NCI-H2029 (cell line): Measurements from ENCODE around the gene SPAG5.

ENCODE experiments used
- DNase-seq: peaks from one replicate; lab custom pipeline; 2025; lab: John Stamatoyannopoulos, UW

Gene SPAG5

GRCh38 chr17:28573966-28574480, 24.8 kb downstream of the SPAG5 start:
- no peak for DNase-seq

DNA sequence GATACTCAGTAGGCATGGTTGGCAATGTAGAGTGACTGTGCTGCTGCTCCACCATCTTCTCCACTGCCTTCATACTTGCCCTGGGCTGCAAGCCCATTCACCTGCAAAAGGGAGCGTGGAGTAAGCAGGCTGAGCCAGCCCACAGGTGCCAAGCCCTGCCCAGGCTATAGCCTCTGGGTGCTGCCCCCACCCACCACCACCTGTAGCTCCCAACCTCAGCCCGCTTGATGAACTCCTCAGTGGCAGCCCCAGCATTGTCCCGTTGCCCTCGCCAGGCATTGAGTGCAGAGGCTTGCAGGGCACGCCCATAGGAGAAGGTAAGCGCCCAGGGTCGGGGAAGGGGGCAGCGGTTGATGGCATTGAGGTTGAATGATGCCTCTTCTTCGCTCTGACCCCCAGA, 25.3 kb downstream of the SPAG5 start:
- no peak for DNase-seq

- DNase-seq, result no peak
Measured at GRCh38 chr17:28573040-28573380, 25.8 kb downstream of the SPAG5 start.

DNA sequence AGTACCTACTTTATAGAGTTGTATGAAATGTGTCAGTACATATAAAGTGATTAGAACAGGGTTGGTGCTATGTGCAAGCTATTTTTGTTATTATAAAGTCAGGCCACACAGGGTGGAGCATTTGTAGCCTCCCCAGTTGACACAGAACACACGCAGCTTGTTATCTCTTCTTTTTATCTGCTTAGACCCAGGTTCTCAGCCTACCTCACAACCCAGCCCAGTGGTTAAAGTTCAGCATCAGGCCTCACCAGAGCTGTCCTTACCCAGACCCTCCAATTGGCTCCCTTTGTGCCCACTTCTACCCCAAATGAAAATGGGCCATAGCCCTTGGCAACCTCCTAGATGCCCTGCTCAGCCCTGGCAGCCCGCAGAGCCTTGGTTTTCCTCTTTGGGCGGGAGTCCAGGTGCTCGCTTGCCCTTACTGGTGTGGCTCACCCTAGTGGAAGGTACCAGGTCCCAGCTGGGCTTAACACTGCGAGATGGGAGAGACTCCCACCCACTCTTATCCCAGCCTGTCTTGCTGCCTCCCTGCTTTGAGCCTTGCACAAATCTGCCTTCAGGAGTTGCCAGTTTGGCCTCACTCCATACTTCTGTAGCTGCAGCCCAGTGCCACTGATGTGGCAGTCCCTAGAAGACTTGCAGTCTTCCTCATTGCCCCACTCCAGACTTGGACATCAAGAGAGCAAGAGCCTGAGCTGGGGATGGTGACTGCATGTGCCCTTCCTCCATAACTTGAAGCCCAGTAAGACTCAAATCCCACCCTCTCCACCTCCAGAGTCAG, 26.4 kb downstream of the SPAG5 start:
- DNase-seq, result no peak

- DNase-seq, result peak; percentile 90
Measured at GRCh38 chr17:28571361-28572122, 27.3 kb downstream of the SPAG5 start, which contains the start of gene PIGS. TSS of gene PIGS (minus strand) at chr17:28571524. CDS start at chr17:28571496, 28 bp downstream.

DNA sequence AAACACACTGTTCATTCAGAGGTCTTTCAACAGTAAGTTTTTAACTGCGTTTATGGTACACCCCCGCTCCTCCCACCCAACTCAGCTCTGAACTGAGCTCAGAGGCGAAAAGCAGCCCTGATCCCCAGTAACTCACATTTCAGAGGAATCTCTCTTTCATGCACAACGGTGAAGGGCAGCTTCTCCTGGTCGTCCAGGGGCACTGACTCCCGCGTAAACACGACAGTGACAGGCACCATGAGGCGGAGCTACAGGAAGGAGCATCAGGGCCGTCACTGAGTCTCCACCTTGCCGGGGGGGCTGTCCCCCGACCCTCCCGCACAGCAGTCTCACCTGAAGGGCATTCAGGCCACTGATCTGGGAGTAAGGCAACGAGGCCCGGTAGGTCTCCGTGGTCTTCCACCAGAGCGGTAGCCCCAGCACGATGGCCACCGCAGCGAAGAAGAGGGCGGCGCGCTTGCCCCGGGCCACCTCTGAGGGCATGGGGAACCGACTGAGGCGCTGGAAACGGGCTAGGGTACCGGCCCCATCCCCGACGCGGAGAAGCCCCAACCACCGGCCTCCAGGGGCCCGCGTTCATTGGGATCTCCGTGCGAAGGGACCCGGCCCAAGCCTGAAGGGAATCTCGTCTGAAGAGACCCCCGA, 28.0 kb downstream of the SPAG5 start:
- DNase-seq, result peak; percentile 40

- DNase-seq, result no peak
Measured at GRCh38 chr17:28569446-28569845, 29.4 kb downstream of the SPAG5 start.

DNA sequence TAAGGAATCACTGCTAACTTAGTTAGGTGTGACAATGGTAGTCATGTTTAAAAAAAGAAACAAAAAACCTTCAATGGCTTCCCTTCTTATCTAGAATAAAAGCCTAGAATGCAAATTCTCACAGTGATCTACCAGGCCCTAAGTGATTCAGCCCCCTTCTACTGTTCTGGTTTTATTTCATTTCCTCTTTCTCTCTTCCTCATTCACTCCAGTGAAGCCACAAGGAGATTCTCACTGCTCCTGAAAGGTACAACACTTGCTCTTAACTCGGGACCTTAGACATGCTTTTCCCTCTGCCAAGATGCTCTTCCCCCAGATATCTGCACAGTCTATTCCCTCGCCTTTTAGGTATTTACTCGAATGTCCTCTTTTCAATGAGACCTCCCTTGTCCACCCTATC, 31.2 kb downstream of the SPAG5 start:
- DNase-seq, result no peak

- DNase-seq, result no peak
Measured at GRCh38 chr17:28563475-28563874, 35.4 kb downstream of the SPAG5 start.

DNA sequence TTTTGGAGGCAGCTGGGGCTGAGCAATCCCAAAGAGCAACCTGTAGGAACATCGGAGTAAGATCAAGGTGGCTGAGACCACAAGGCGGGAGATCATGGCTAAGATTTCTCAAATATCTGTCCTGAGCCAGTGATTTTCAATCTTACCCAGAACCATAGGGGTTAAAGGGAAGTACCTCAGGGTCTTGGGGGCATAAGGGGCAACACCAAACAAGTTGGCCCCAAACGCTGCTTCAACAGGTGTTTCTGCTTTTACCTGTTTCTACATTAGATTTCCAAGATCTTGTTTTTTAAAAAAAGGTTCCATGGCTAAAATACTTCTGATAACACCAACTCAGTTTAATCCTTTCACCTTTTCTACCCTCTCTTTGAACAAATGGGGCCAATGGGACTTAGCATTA, 43.8 kb downstream of the SPAG5 start:
- DNase-seq, result no peak

- DNase-seq, result no peak
Measured at GRCh38 chr17:28554565-28554964, 44.3 kb downstream of the SPAG5 start.

DNA sequence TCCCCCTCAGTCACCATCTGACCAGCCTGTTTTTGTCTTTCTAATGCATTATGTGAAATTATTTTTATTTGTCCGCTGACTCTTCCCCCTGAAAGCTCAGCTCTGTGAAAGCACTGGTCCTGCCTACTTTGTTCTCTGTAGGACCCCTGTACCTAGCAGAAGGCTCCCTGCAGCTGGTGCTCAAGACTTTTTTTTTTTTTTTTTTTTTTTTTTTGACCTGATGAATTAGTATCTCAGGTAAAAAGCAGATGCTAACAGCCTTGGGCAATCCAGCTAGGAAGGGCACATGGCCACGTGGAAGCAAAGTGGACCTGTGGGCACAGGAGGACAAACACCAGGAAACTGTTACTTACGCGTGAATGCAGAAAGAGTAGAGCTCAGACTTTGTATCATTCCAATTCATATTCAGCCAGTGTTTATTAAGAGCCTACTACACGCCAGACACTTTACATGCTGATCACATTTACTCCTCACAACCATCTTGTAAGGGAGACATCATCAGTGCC, 45.8 kb downstream of the SPAG5 start:
- DNase-seq, result no peak

DNA sequence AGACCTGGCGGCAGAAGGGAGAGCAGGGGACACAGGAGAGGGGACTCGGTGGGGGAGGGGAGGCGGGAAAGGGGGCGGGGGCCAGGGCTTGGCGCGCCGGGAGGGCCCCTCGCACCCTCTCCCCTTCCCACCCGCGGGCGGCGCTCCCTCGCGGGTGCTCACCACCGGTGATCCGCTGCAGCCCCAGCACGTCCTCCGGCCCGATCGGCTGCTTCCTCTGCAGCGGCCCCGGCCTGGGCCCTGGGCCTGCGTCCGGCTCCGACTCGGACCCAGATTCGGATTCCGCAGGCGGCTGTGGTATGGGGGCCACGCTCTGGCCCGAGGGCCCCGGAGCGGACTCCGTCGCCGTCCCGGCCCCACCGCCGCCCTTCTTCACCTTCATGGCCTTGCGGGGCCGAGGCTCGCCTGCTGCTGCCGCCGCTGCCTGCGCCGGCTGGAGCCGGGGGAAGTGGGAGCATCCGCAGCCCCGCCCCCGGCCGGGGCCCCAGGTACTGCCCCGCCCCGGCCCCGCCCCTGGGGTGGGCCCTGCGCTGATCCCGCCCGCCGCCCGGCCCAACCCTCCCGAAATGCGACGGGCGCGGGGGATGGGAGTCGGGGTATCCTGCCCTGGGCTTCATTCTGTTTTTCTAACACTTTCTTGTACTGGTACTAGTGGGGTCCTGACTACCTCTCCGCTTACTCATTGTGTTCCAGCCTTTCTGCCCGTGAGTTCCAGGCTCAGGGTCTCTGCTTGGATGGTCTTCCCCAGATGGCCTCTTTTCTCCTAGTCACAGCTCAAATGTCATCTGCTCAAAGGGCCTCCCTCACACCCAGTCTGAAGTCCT, 46.4 kb downstream of the SPAG5 start, which contains the start of gene UNC119:
TSS of gene UNC119 (minus strand) at position 449 of the 824 bp plus-strand sequence. CDS start at position 382, 67 bp downstream.
- DNase-seq, result peak; percentile 68

- no peak for DNase-seq
Measured at GRCh38 chr17:28551421-28552175, 47.2 kb downstream of the SPAG5 start.

DNA sequence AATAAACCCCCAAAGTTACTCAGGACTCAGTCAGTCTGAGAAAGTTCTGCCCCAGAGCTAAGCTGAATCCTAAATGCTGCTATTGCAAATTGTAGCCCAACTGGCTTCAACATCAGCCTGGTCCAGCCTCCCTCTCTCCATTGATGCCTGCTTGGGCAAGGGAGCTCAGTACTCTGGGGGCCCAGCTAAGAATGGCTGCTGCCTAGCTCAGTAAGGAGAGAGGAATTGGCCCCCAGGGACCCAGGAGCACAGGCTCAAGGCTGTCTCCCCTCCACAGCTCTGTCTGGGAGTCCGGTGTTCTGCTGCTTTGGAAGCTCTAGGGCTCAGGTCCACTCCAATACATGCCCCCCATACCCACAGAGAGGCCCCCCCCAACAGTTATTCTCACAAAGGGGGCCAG, 48.0 kb downstream of the SPAG5 start:
- no peak for DNase-seq

- DNase-seq, result no peak
Measured at GRCh38 chr17:28549236-28550132, 49.3 kb downstream of the SPAG5 start.

DNA sequence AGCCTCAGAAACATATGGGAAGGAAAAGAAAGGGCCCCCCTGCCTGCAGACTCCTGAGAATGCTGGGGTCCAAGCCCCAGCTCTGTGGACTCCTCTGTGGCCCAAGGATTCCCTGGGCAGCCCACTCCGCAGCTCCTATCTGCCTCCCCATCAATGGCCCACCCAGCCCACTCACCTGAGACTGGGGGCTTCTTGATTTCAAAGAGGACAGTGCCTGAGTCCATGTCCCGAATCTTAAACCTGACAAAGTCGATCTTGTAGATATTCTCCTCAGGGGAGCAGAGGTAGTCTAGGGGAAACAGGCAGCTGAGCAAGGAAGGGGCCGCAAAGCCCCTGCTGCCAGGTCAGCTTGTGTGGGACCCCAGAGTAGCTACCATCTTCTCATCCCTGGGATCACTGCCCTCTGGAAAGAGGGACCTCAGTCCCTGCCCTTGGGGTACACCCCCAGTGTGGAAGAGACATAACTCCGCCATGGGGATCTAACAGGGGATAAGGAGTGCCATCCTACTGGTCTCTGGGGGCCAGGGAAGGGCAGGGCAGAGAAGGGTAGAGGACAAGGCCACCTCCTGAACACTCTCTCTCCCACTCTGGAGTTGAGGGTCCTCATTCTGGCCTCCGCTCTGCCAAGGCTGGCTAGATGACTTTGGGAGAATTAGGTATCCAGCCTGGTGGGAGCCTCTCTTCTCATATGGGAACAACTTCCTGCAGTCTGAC, 50.3 kb downstream of the SPAG5 start:
- no peak for DNase-seq

DNA sequence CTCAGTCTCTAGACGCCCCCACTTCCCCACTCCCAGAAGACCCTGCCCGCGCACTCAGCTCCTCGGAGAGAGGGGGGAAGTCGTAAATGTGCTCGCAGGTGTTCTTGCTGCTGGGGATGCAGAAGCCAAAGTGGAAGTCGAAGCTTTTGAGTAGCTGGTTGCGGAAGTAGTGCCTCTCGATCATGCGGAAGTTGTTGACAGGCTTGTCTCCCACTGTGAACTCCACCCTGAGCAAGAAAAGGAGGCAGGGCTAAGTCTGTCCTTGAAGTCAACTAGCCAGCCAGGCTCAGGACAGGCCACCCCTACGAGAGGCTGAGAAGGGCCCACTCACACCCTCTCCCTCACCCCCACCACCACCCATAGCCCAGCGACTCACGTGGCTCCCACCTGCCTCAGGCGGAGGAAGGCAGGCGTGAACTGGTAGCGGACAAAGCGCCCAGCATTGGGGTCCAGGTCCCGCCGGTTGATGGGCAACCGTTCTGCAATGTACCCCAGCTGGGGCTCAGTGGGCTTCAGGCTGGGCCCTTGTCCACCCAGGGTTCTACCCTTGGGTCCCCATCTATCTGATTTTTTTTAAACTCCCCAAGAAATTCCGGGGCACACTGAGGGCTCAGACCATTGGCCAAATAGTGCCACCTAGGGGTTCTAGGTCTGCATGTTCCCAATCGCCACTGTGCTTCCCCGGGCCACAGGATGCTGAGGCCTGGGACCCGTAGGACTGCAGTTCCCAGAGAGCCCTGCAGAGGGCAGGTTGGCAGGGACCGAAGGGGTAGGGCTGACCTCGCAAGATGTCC, 51.0 kb downstream of the SPAG5 start:
- DNase-seq, result no peak
